SKM-1 (cell line): Measurements from ENCODE around the gene GABARAPL1.
A peak's percentile ranks its signal among the peaks of the same experiment; 100 is the strongest.

ENCODE experiments used
- DNase-seq: peaks from one replicate; lab custom pipeline; 2025; ENCODE audit not compliant: unreplicated experiment; lab: John Stamatoyannopoulos, UW

Gene GABARAPL1

GRCh38 chr12:10226731-10227130 lies 14.1 kb downstream of the GABARAPL1 start:
- DNase-seq = no peak

DNA sequence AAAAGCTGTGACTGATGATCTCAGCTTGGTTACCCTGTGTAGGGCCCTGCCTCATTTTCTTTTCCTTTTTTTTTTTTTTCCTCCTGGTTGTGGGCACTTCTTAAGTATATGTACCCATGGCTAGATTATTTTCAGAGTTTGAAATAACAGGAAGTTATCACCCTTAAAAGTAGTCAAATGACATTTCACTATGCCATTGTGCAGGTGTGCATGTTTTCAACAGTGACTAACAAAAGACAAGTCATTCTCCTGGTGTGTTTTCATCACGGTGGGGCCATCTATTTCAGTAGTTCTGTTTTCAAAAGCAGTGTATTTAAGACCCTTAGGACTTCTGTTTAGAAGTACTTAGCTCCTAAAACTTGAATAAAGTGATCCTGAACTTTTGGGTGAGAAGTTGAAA lies 15.0 kb downstream of the GABARAPL1 start:
- no peak for DNase-seq

DNA sequence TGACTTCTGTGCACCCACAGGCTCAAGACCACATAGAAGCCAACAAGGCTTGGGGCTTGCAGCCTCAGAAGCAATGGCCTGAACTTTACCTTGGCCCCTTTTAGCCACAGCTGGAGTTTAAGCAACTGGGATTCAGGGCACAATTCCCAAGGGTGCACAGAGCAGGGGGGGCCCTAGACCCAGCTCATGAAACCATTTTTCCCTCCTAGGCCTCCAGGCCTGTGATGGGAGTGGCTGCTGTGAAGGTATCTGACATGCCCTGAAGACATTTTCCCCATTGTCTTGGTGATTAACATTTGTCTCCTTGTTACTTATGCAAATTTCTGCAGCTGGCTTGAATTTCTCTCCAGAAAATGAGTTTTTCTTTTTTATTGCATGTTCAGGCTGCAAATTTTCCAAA lies 21.9 kb downstream of the GABARAPL1 start:
- DNase-seq = no peak

DNA sequence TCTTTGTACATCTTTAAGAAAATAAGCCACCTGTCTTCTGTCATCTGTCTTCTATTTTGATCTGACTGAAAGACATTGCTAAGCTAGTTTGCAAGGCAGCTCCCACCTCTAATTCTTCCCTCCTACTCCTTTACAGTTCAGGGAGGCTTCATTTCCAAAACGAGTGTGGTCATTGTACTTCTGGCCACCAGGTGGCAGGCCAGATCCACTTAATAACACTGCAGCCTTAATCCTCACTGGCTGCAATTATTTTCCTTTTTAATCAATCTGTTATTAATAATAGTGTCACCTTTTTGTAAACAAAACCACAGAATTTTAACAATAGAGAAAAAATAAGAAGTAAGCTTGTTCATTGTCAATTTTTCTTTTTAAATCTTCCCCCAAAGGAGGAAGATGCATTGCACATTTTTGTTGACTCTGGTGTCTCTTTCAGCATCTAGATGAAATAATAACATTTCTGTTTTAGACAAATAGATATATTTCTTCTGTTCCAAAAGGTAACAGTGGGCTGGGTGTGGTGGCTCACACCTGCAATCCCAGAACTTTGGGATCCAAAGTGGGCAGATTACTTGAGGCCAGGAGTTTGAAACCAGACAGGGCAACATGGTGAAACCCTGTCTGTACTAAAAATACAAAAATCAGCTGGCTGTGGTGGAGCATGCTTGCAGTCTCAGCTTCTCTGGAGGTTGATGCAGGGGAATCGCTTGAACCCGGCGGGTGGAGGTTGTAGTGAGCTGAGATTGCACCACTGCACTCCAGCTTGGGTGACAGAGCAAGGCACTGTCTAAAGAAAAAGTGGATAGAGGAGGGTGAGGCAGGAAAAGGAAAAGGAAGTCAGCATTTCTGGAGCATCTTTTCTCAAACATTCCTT lies 23.3 kb downstream of the GABARAPL1 start:
- no peak for DNase-seq

DNA sequence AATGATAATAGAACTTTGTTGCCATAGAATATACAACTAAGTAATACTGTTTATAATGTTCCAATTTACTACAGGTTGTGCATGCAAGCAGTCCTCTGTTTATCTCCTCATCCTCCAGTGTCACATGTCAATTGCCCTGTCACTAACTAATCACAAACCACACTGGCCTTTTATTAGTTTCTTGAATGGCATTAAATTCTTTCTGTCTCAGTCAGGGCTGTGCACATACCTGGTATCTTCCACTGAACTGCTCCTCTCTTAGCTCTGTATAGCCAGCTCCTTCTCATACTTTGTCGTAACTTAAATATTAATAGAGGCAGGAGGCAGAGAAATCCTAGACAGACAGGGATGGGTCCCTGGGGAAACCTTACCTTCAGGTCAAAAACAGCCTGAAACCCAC lies 24.0 kb downstream of the GABARAPL1 start:
- DNase-seq = no peak

DNA sequence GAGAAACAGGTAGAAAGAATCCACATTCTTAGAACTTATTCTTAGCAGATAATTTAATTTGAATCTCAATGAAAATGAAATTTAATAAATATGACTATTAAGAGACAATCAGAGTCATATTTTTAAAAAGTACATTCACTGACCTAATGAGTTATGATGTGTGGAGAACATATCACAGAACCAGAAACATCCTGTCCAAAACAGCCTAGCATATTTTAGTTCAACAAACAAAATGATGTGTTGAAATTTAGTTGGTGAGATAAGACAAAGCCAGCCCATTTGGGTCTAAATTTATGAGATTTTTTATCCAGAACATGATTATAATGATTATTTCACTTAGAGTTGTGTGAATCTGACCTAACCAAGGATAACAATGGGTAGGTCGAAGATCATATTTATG lies 25.8 kb downstream of the GABARAPL1 start:
- no peak for DNase-seq

DNA sequence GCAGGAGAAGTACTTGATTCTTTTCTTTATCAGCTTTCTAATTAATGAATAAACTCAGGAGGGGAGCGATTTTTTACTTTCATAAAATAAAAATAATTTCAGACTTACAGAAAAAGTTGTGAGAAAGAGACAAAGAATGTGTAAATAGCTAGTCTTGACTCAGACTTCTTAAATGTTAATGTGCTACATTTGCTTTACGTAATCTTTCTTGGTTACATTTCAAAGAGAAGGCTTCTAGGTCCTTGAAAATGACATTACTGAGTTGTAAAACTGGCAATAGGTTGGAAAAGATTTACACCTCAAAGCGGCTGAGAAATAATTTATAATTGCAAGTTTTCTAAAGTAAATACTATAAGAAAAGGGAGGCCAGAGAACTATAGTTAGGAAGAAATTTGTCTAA lies 28.6 kb downstream of the GABARAPL1 start:
- DNase-seq = no peak

- no peak for DNase-seq
Observed at GRCh38 chr12:10241727-10242126, 29.1 kb downstream of the GABARAPL1 start.

DNA sequence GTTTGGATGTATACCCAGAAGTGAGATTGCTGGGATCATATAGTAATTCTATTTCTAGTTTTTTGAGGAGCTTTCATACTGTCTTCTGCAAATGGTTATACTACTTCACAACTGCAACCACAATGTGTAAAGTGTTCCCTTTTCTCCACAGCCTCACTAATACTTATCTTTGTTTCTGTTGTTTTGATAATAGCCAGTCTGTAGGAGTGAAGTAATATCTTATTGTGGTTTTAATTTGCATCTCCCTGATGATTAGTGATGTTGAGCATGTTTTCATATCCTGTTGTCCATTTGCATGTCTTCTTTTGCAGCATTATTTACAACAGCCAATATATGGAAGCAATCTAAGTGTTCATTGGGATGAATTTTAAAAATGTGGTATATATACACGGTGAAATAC lies 29.9 kb downstream of the GABARAPL1 start:
- no peak for DNase-seq

- peak; percentile 20 for DNase-seq
Observed at GRCh38 chr12:10243818-10244520, 31.3 kb downstream of the GABARAPL1 start.

GRCh38 chr12:10247436-10248058 lies 34.9 kb downstream of the GABARAPL1 start:
- no peak for DNase-seq

- no peak for DNase-seq
Observed at GRCh38 chr12:10249690-10250455, 37.2 kb downstream of the GABARAPL1 start.

DNA sequence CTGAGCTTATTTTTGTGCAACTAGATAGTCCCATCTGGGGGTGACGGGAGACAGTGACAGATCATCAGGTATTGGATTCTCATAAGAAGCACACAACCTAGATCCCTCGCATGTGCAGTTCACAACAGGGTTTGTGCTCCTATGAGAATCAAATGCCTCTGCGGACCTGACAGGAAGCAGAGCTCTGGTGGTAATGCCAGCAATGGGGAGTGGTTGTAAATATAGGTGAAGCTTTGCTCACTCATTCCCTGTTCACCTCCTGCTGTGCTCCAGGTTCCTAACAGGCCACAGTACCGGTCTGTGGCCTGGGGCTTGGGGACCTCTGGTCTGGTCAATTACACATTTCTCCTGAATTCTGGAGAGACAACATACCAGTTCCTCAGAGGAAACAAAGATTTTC lies 39.0 kb downstream of the GABARAPL1 start:
- DNase-seq = no peak

DNA sequence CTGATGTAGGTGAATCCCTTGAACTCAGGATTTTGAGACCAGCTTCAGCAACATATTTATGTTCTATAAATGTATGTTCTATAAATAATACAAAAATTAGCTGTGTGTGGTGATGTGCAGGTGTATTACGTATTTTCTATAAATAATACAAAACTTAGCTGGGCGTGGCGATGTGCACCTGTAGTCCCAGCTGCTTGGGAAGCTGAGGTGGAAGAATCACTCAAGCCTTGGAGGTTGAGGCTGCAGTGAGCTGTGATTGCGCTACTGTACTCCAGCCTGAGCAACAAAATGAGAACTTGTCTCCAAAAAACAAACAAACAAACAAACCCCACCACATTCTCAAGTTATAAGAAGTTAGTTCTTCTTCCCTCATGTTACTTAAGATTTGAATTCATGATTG lies 39.5 kb downstream of the GABARAPL1 start:
- no peak for DNase-seq

- no peak for DNase-seq
Observed at GRCh38 chr12:10256064-10256463, 43.4 kb downstream of the GABARAPL1 start.

GRCh38 chr12:10260927-10261326 lies 48.2 kb downstream of the GABARAPL1 start:
- DNase-seq = no peak

GRCh38 chr12:10268037-10268436 lies 55.4 kb downstream of the GABARAPL1 start:
- DNase-seq = no peak

DNA sequence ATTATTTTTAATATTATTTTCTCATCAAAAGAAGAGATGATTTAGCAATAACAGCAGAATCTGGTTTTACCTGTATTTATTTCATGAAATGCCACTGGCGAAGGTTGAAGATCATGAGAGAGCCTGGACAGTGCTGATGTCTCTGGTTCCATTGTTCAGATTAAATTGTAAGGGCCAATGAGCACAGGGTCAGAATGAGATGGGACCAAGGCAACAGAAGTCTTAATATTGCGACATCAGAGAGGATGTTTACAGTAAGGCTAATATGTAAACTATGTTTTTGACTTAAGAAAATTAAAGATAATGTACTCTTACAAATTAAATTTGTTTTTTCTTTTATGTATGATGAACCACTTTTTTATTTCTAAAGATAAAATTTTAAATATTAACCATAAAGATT lies 59.8 kb downstream of the GABARAPL1 start:
- DNase-seq = no peak
